GM12878 (cell line): ENCODE data around the gene ASF1B. TPM values are rescaled to one million over a fixed set of nuclear protein-coding genes. Genes with fewer than 3 reads are reported as not detected.

Experiments
- BHLHE40 ChIP-seq, 2 experiments: fragments of 450-650 bp in 1 of 2; IDR thresholded peaks; 2 replicates each; pipeline ENCODE4 v1.6.1; 2011 to 2017; ENCODE audit warnings: low read depth in 2 of 2, borderline replicate concordance in 1 of 2, improper control_type of control experiment in 1 of 2, low read length in 1 of 2, mild to moderate bottlenecking in 1 of 2
- E4F1 ChIP-seq: fragments of 450-650 bp; IDR thresholded peaks from 2 replicates; pipeline ENCODE4 v1.6.1; 2018; ENCODE audit warnings: borderline replicate concordance, mild to moderate bottlenecking; ENCODE audit not compliant: partially characterized antibody
- HDAC2 ChIP-seq: fragments of 200-600 bp; sonication (generic); IDR thresholded peaks from 2 replicates; pipeline ENCODE4 v1.6.1; 2017
- NRF1 ChIP-seq: conservative IDR thresholded peaks from 2 replicates; pipeline ENCODE4 v1.6.1; 2011; ENCODE audit warnings: mild to moderate bottlenecking, low read depth, low read length, improper control_type of control experiment
- RAD51 ChIP-seq: fragments of 450-650 bp; IDR thresholded peaks from 2 replicates; pipeline ENCODE4 v1.6.1; 2016; ENCODE audit warnings: moderate library complexity, mild to moderate bottlenecking, inconsistent platforms
- RUNX3 ChIP-seq: IDR thresholded peaks from 2 replicates; pipeline ENCODE4 v1.6.1; 2012; ENCODE audit warnings: low read length, inconsistent platforms
- TCF3 ChIP-seq: IDR thresholded peaks from 2 replicates; pipeline ENCODE4 v1.6.1; 2012; ENCODE audit warnings: low read depth, mild to moderate bottlenecking, low read length, borderline replicate concordance; ENCODE audit not compliant: insufficient read depth
- ZSCAN29 ChIP-seq: fragments of 450-650 bp; IDR thresholded peaks from 2 replicates; pipeline ENCODE4 v1.6.1; 2017; ENCODE audit warnings: mild to moderate bottlenecking, moderate library complexity
- polyA plus RNA-seq, 11 experiments: library from polyadenylated mRNA; depleted of rRNA in 4 of 11; unstranded in 6 of 11; stranded (reverse) in 5 of 11; fragments of >200 nt; fragmentation: Nextera tagmentation in 4 of 11; fragmentation: Illumina TruSeq in 1 of 11; extraction: Ambion mirVana in 4 of 11; extraction: Trizol in 1 of 11; gene quantifications; 1 replicate in 1 of 11; 2 replicates in 10 of 11; pipeline versions ENCODE4 v1.2.1 to v1.2.3, GENCODE V29; 2011 to 2016; ENCODE audit warnings: inconsistent platforms in 2 of 11, missing spikeins in 2 of 11, low read depth in 1 of 11
- total RNA-seq, 4 experiments: library from RNA; depleted of rRNA in 3 of 4; stranded (reverse); fragments of >200 nt in 3 of 4; fragmentation: Illumina TruSeq in 1 of 4; extraction: Trizol in 1 of 4; gene quantifications; 2 replicates each; pipeline versions ENCODE4 v1.2.1 to v1.2.3, GENCODE V29; 2013 to 2021
- TF ChIP-seq, protein P1 (sequence below): fragments of 450-650 bp; formaldehyde crosslinking; IDR thresholded peaks from 2 replicates; pipeline ENCODE4 v1.4.0; 2020; ENCODE audit warnings: mild to moderate bottlenecking, moderate library complexity
- TF ChIP-seq, protein P2 (sequence below): fragments of 450-650 bp; conservative IDR thresholded peaks from 2 replicates; pipeline ENCODE4 v1.6.1; 2017; ENCODE audit warnings: mild to moderate bottlenecking, moderate library complexity
- TF ChIP-seq, protein P3 (sequence below): fragments of 450-650 bp; IDR thresholded peaks from 2 replicates; pipeline ENCODE4 v1.6.1; 2017; ENCODE audit warnings: borderline replicate concordance
- TF ChIP-seq, protein P4 (sequence below): IDR thresholded peaks from 2 replicates; pipeline ENCODE4 v1.6.1; 2011; ENCODE audit warnings: borderline replicate concordance, low read depth, mild to moderate bottlenecking, moderate library complexity, mixed read lengths, low read length; ENCODE audit not compliant: insufficient read depth; ENCODE audit errors: extremely low read length

ASF1B gene
- total and polyA plus RNA-seq, 10 of the 15 experiments (the other 5 are each of a cell fraction or from before 2014, with no cell fraction given), result 10.4 to 217 (median 90.2) TPM

- TF ChIP-seq TCF3 (no peak), HDAC2 (no peak), RAD51 (no peak), BHLHE40 (IDR thresholded peaks at IDR 0.05; ENCODE audit: borderline replicate concordance in 1 of 2, low read depth in 2 of 2, low read length in 1 of 2) (no peak), ZSCAN29 (no peak), E4F1 (no peak), NRF1 (no peak), RUNX3 (no peak)
- TF ChIP-seq, protein P1, sequence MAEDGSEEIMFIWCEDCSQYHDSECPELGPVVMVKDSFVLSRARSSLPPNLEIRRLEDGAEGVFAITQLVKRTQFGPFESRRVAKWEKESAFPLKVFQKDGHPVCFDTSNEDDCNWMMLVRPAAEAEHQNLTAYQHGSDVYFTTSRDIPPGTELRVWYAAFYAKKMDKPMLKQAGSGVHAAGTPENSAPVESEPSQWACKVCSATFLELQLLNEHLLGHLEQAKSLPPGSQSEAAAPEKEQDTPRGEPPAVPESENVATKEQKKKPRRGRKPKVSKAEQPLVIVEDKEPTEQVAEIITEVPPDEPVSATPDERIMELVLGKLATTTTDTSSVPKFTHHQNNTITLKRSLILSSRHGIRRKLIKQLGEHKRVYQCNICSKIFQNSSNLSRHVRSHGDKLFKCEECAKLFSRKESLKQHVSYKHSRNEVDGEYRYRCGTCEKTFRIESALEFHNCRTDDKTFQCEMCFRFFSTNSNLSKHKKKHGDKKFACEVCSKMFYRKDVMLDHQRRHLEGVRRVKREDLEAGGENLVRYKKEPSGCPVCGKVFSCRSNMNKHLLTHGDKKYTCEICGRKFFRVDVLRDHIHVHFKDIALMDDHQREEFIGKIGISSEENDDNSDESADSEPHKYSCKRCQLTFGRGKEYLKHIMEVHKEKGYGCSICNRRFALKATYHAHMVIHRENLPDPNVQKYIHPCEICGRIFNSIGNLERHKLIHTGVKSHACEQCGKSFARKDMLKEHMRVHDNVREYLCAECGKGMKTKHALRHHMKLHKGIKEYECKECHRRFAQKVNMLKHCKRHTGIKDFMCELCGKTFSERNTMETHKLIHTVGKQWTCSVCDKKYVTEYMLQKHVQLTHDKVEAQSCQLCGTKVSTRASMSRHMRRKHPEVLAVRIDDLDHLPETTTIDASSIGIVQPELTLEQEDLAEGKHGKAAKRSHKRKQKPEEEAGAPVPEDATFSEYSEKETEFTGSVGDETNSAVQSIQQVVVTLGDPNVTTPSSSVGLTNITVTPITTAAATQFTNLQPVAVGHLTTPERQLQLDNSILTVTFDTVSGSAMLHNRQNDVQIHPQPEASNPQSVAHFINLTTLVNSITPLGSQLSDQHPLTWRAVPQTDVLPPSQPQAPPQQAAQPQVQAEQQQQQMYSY (CRISPR knock-in tag), result no peak
- TF ChIP-seq, protein P2, sequence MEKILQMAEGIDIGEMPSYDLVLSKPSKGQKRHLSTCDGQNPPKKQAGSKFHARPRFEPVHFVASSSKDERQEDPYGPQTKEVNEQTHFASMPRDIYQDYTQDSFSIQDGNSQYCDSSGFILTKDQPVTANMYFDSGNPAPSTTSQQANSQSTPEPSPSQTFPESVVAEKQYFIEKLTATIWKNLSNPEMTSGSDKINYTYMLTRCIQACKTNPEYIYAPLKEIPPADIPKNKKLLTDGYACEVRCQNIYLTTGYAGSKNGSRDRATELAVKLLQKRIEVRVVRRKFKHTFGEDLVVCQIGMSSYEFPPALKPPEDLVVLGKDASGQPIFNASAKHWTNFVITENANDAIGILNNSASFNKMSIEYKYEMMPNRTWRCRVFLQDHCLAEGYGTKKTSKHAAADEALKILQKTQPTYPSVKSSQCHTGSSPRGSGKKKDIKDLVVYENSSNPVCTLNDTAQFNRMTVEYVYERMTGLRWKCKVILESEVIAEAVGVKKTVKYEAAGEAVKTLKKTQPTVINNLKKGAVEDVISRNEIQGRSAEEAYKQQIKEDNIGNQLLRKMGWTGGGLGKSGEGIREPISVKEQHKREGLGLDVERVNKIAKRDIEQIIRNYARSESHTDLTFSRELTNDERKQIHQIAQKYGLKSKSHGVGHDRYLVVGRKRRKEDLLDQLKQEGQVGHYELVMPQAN, result no peak
- TF ChIP-seq, protein P3, sequence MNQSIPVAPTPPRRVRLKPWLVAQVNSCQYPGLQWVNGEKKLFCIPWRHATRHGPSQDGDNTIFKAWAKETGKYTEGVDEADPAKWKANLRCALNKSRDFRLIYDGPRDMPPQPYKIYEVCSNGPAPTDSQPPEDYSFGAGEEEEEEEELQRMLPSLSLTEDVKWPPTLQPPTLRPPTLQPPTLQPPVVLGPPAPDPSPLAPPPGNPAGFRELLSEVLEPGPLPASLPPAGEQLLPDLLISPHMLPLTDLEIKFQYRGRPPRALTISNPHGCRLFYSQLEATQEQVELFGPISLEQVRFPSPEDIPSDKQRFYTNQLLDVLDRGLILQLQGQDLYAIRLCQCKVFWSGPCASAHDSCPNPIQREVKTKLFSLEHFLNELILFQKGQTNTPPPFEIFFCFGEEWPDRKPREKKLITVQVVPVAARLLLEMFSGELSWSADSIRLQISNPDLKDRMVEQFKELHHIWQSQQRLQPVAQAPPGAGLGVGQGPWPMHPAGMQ, result no peak
- TF ChIP-seq, protein P4, sequence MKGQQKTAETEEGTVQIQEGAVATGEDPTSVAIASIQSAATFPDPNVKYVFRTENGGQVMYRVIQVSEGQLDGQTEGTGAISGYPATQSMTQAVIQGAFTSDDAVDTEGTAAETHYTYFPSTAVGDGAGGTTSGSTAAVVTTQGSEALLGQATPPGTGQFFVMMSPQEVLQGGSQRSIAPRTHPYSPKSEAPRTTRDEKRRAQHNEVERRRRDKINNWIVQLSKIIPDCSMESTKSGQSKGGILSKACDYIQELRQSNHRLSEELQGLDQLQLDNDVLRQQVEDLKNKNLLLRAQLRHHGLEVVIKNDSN, result no peak
Observed at GRCh38 chr19:14156122-14156521, 19.7 kb upstream of the ASF1B start (continued).
